ENCODE measurements around the gene WSCD1.

WSCD1 gene

GRCh38 chr17:6107791-6108190, 37.6 kb downstream of the WSCD1 start:
- no peak for DNase-seq (ENCODE audit: extremely low read depth, low read depth)
- TF ChIP-seq CTCF (IDR thresholded peaks at IDR 0.05; ENCODE audit: low read depth, low read length, missing control alignments), result no peak
- H3K4me3 ChIP-seq (replicated peaks; ENCODE audit: low read depth, low read length), result no peak overlapping the region

GRCh38 chr17:6108382-6108781, 38.2 kb downstream of the WSCD1 start:
- H3K4me3 ChIP-seq (replicated peaks; ENCODE audit: low read depth, low read length), result no peak overlapping the region
- DNase-seq (ENCODE audit: extremely low read depth, low read depth), result no peak
- TF ChIP-seq CTCF (IDR thresholded peaks at IDR 0.05; ENCODE audit: low read depth, low read length, missing control alignments), result no peak

- TF ChIP-seq CTCF (IDR thresholded peaks at IDR 0.05; ENCODE audit: low read depth, low read length, missing control alignments), result no peak
- no peak for DNase-seq (ENCODE audit: extremely low read depth, low read depth)
- no peak overlapping the region for H3K4me3 ChIP-seq (replicated peaks; ENCODE audit: low read depth, low read length)
These were observed 38.8 kb downstream of the WSCD1 start for GRCh38 chr17:6108987-6109386.

GRCh38 chr17:6109536-6109935, 39.4 kb downstream of the WSCD1 start:
- no peak for TF ChIP-seq CTCF (IDR thresholded peaks at IDR 0.05; ENCODE audit: low read depth, low read length, missing control alignments)
- H3K4me3 ChIP-seq (replicated peaks; ENCODE audit: low read depth, low read length), result no peak overlapping the region
- DNase-seq (ENCODE audit: extremely low read depth, low read depth), result no peak

- TF ChIP-seq CTCF (IDR thresholded peaks at IDR 0.05; ENCODE audit: low read depth, low read length, missing control alignments), result no peak
- H3K4me3 ChIP-seq (replicated peaks; ENCODE audit: low read depth, low read length), result no peak overlapping the region
- no peak for DNase-seq (ENCODE audit: extremely low read depth, low read depth)
These were observed 39.9 kb downstream of the WSCD1 start for GRCh38 chr17:6110088-6110487.

GRCh38 chr17:6110592-6110991, 40.4 kb downstream of the WSCD1 start:
- H3K4me3 ChIP-seq (replicated peaks; ENCODE audit: low read depth, low read length), result no peak overlapping the region
- DNase-seq (ENCODE audit: extremely low read depth, low read depth), result no peak
- TF ChIP-seq CTCF (IDR thresholded peaks at IDR 0.05; ENCODE audit: low read depth, low read length, missing control alignments), result no peak

- DNase-seq (ENCODE audit: extremely low read depth, low read depth), result no peak
These were observed 50.2 kb downstream of the WSCD1 start for GRCh38 chr17:6120351-6120750.

More at GRCh38 chr17:6120351-6120750, 50.2 kb downstream of the WSCD1 start:
- no peak for TF ChIP-seq CTCF (IDR thresholded peaks at IDR 0.05; ENCODE audit: low read depth, low read length, missing control alignments)
- no peak overlapping the region for H3K4me3 ChIP-seq (replicated peaks; ENCODE audit: low read depth, low read length)
